IMR-90 (cell line): ENCODE results near the gene MRPS10. TPM values are rescaled to one million over a fixed set of nuclear protein-coding genes. Genes with fewer than 3 reads are reported as not detected.

ENCODE experiments used
- ATAC-seq: fragments of 200-7000 bp; cut with Tn5 transposase; 2 replicates; pipeline ENCODE4 v1.9.1; 2020; ENCODE audit warnings: low read depth, mild to moderate bottlenecking, moderate library complexity
- BruUV-seq: library from RNA; stranded (reverse); fragments of 400-500 nt; replicated peaks from 2 replicates; lab custom pipeline; 2021; lab: Mats Ljungman, UMichigan
- CTCF ChIA-PET: fragments of 300-600 bp; formaldehyde crosslinking; extraction: SDS; loops from one replicate; lab custom pipeline; 2021; ENCODE audit warnings: antibody characterized with exemption; lab: Yijun Ruan, JAX
- POLR2A ChIA-PET: fragments of 300-600 bp; sonication (Branson Sonifier 250); formaldehyde crosslinking; loops from one replicate; lab custom pipeline; 2022; ENCODE audit warnings: antibody characterized with exemption; ENCODE audit not compliant: unreplicated experiment; lab: Charles Lee
- DNase-seq: peaks from one replicate; pipeline ENCODE4 v3.0.0; 2013
- H2AFZ ChIP-seq: replicated peaks from 2 replicates; pipeline ENCODE3; 2013; ENCODE audit warnings: low read length, mild to moderate bottlenecking; ENCODE audit not compliant: poor library complexity
- H2AK5ac ChIP-seq: 2 replicates; pipeline ENCODE4 v1.6.1; 2013; ENCODE audit warnings: low read depth, low read length, inconsistent platforms
- H2AK9ac ChIP-seq: replicated peaks from 2 replicates; pipeline ENCODE3; 2013; ENCODE audit warnings: mild to moderate bottlenecking, low read depth, low read length, moderate library complexity; ENCODE audit not compliant: poor library complexity
- H2BK120ac ChIP-seq: 2 replicates; pipeline ENCODE4 v1.6.1; 2013; ENCODE audit warnings: low read depth, low read length, inconsistent platforms
- H2BK15ac ChIP-seq: 3 replicates; pipeline ENCODE4 v1.6.1; 2013; ENCODE audit warnings: low read depth, low read length, inconsistent platforms
- H2BK20ac ChIP-seq: 2 replicates; pipeline ENCODE4 v1.6.1; 2013; ENCODE audit warnings: low read depth, mild to moderate bottlenecking, inconsistent platforms, low read length, moderate library complexity
- H2BK5ac ChIP-seq: 2 replicates; pipeline ENCODE4 v1.6.1; 2013; ENCODE audit warnings: mild to moderate bottlenecking, low read depth, low read length, inconsistent platforms; ENCODE audit not compliant: poor library complexity, severe bottlenecking
- H3K14ac ChIP-seq: replicated peaks from 2 replicates; pipeline ENCODE4 v1.6.1; 2013; ENCODE audit warnings: low read depth, low read length, inconsistent platforms
- H3K18ac ChIP-seq: 2 replicates; pipeline ENCODE4 v1.6.1; 2013; ENCODE audit warnings: low read depth, low read length, control low read depth
- H3K23ac ChIP-seq: 2 replicates; pipeline ENCODE4 v1.6.1; 2013; ENCODE audit warnings: low read depth, low read length, inconsistent platforms
- H3K27ac ChIP-seq: 2 replicates; pipeline ENCODE4 v1.5.1; 2013; ENCODE audit warnings: mild to moderate bottlenecking, control low read depth, low read length; ENCODE audit not compliant: insufficient read depth
- H3K27me3 ChIP-seq: 2 replicates; pipeline ENCODE4 v1.6.1; 2013; ENCODE audit warnings: low read length; ENCODE audit not compliant: control insufficient read depth, insufficient read depth
- H3K36me3 ChIP-seq: 2 replicates; pipeline ENCODE4 v1.6.1; 2013; ENCODE audit warnings: low read length, mixed read lengths; ENCODE audit not compliant: control insufficient read depth, insufficient read depth
- H3K4ac ChIP-seq: 2 replicates; pipeline ENCODE4 v1.6.1; 2013; ENCODE audit warnings: low read depth, low read length, inconsistent platforms
- H3K4me1 ChIP-seq: 2 replicates; pipeline ENCODE4 v1.6.1; 2013; ENCODE audit warnings: low read length, mixed read lengths; ENCODE audit not compliant: control insufficient read depth, insufficient read depth
- H3K4me2 ChIP-seq: 2 replicates; pipeline ENCODE4 v1.6.1; 2013; ENCODE audit warnings: low read depth, mild to moderate bottlenecking, control low read depth, low read length, moderate library complexity
- H3K4me3 ChIP-seq: 2 replicates; pipeline ENCODE4 v1.5.1; 2013; ENCODE audit warnings: low read depth, mild to moderate bottlenecking, control low read depth, low read length, moderate library complexity; ENCODE audit not compliant: insufficient read depth
- H3K56ac ChIP-seq: 2 replicates; pipeline ENCODE4 v1.6.1; 2013; ENCODE audit warnings: low read length, inconsistent platforms; ENCODE audit not compliant: insufficient read depth; ENCODE audit errors: extremely low read depth
- H3K79me1 ChIP-seq, 2 experiments: 2 replicates each; pipeline ENCODE4 v1.6.1; 2013; ENCODE audit warnings: low read length in 2 of 2, inconsistent platforms in 1 of 2, low read depth in 1 of 2
- H3K9ac ChIP-seq: 2 replicates; pipeline ENCODE4 v1.6.1; 2013; ENCODE audit warnings: low read depth, low read length, control low read depth
- H3K9me1 ChIP-seq: 2 replicates; pipeline ENCODE4 v1.6.1; 2013; ENCODE audit warnings: low read length, inconsistent platforms; ENCODE audit not compliant: insufficient read depth
- H3K9me3 ChIP-seq: 2 replicates; pipeline ENCODE4 v1.6.1; 2013; ENCODE audit warnings: low read length; ENCODE audit not compliant: control insufficient read depth, insufficient read depth
- H4K20me1 ChIP-seq: 2 replicates; pipeline ENCODE4 v1.6.1; 2013; ENCODE audit warnings: low read length, inconsistent platforms; ENCODE audit not compliant: insufficient read depth
- H4K5ac ChIP-seq: 2 replicates; pipeline ENCODE4 v1.6.1; 2013; ENCODE audit warnings: mild to moderate bottlenecking, low read depth, low read length, control low read depth
- H4K8ac ChIP-seq, 2 experiments: 2 replicates each; pipeline ENCODE4 v1.6.1; 2013; ENCODE audit warnings: low read depth in 2 of 2, low read length in 2 of 2, control low read depth in 1 of 2, inconsistent platforms in 1 of 2
- H4K91ac ChIP-seq: 2 replicates; pipeline ENCODE4 v1.6.1; 2013; ENCODE audit warnings: low read depth, low read length, inconsistent platforms; ENCODE audit not compliant: insufficient read depth
- BHLHE40 ChIP-seq: fragments of 150-350 bp; IDR thresholded peaks from 2 replicates; pipeline ENCODE4 v1.6.1; 2016; ENCODE audit warnings: mild to moderate bottlenecking, low read depth, low read length
- ELK1 ChIP-seq: fragments of 150-350 bp; IDR thresholded peaks from 2 replicates; pipeline ENCODE4 v1.6.1; 2016; ENCODE audit warnings: low read depth, mild to moderate bottlenecking, low read length, moderate library complexity, borderline replicate concordance
- FOS ChIP-seq: fragments of 150-350 bp; IDR thresholded peaks from 2 replicates; pipeline ENCODE4 v1.6.1; 2016; ENCODE audit warnings: low read depth, low read length
- POLR2A ChIP-seq: IDR thresholded peaks from 2 replicates; pipeline ENCODE4 v1.6.1; 2012; ENCODE audit warnings: mild to moderate bottlenecking, low read depth, low read length
- RAD21 ChIP-seq: IDR thresholded peaks from 2 replicates; pipeline ENCODE4 v1.6.1; 2012; ENCODE audit warnings: low read length, improper control_type of control experiment
- RFX5 ChIP-seq: IDR thresholded peaks from 2 replicates; pipeline ENCODE4 v1.8.0; 2012; ENCODE audit warnings: low read depth, mild to moderate bottlenecking, low read length, moderate library complexity
- WGBS, 2 experiments: methylation state at CpG; one replicate each; pipeline versions ENCODE4 v1.1.5 to v1.1.7; 2013; ENCODE audit warnings: missing lambda C conversion rate in 2 of 2; ENCODE audit not compliant: insufficient read length in 1 of 2; ENCODE audit errors: extremely low coverage in 2 of 2; 5-methylcytosine and 5-hydroxymethylcytosine counted together
- dilution Hi-C: fragments of 300-500 bp; cut with HindIII; formaldehyde crosslinking; loops from one replicate; pipeline ENCODE4 v1.14.3; 2018; ENCODE audit warnings: low sequenced_read_pairs; ENCODE audit not compliant: unreplicated experiment
- in situ Hi-C: fragments of 300-500 bp; cut with MboI; formaldehyde crosslinking; loops from 3 replicates; pipeline ENCODE4 v1.14.3; 2019; ENCODE audit warnings: low sequenced_read_pairs, inconsistent platforms, mixed read lengths
- intact Hi-C: fragments of 100-400 bp; cut with micrococcal nuclease; formaldehyde crosslinking; loops from 2 replicates; pipeline ENCODE4 v1.10.0; 2022
- polyA plus RNA-seq, 3 experiments: library from polyadenylated mRNA; depleted of rRNA; stranded (reverse); fragments of >200 nt; gene quantifications; 2 replicates each; pipeline ENCODE4 v1.2.3, GENCODE V29; 2012; ENCODE audit warnings: low replicate concordance in 1 of 3
- total RNA-seq: library from RNA; depleted of rRNA; stranded (reverse); fragments of >200 nt; gene quantifications from 2 replicates; pipeline ENCODE4 v1.2.3, GENCODE V29; 2012

Gene MRPS10
- total and polyA plus RNA-seq, 2 of the 4 experiments (the other 2 are of a cell fraction): 28.5 to 47.0 TPM

- TF ChIP-seq ELK1 (no peak), POLR2A (no peak), RFX5 (no peak), BHLHE40 (no peak), FOS (no peak), RAD21 (no peak)
- H3K27me3 ChIP-seq: no peaks in the 10 kb centered on the region
- ChIA-PET CTCF (no interaction called here), POLR2A (interaction anchor here (0.5 kb wide), 1 partner anchor 758 kb away, joined by 11 read pairs; no protein-coding TSS in a partner anchor)
- peak overlapping the region; percentile 48 for H3K14ac ChIP-seq
- peak overlapping the region; percentile 41 for H2BK120ac ChIP-seq
- peaks cover 12% of the 10 kb centered on the region for H3K9me1 ChIP-seq
- H4K20me1 ChIP-seq: no peaks in the 10 kb centered on the region
- peak overlapping the region; percentile 55 for H3K4ac ChIP-seq
- ATAC-seq (no peak), DNase-seq (no peak)
- H3K36me3 ChIP-seq: peaks cover 33% of the 10 kb centered on the region
- peaks cover 10% of the 10 kb centered on the region for H3K4me1 ChIP-seq
- H2BK5ac ChIP-seq: peak overlapping the region; percentile 54
- dilution Hi-C loops (no loop called here), in situ Hi-C loops (no loop called here), intact Hi-C loops (no loop called here)
- peak overlapping the region; percentile 10; the same call in 1 of the 2 replicates for H3K27ac ChIP-seq
- H4K5ac ChIP-seq: peak overlapping the region; percentile 13; the same call in 1 of the 2 replicates
- peak overlapping the region; percentile 35 for H2AFZ ChIP-seq
- no peaks in the 10 kb centered on the region for H3K9me3 ChIP-seq
- H2BK15ac ChIP-seq: 0 out of 3 replicates have a peak overlapping the region, but pooled peaks have one; percentile 23
- H2AK5ac ChIP-seq: peak overlapping the region; percentile 73; the same call in 1 of the 2 replicates
- peaks cover 9 to 15% of the 10 kb centered on the region in 2 experiments; a peak in 3 of 4 replicates for H3K79me1 ChIP-seq
- WGBS, 2 experiments: 50% methylated on average over 1 of the region's 5 CpGs; no CpG with 5 or more reads in 1 of the 2 experiments
- H4K91ac ChIP-seq: peak overlapping the region; percentile 49
- H3K23ac ChIP-seq: peak overlapping the region; percentile 43; the same call in 1 of the 2 replicates
- no peak overlapping the region for H3K4me3 ChIP-seq
- no peak overlapping the region for H2BK20ac ChIP-seq
- H2AK9ac ChIP-seq: peak overlapping the region; percentile 44
- no TSS peak for BruUV-seq
- H3K4me2 ChIP-seq: no peak overlapping the region; the same call in 1 of the 2 replicates
- peak overlapping the region; percentile 18 for H3K18ac ChIP-seq
- H3K9ac ChIP-seq: no peak overlapping the region
- H4K8ac ChIP-seq: peak overlapping the region; percentile 46 to 67
- no peak overlapping the region for H3K56ac ChIP-seq
Measured at GRCh38 chr6:42239333-42239732, 21.7 kb upstream of the MRPS10 start.
